ENCODE results near the gene ARNT2. TPM values are rescaled to one million over a fixed set of nuclear protein-coding genes. Genes with fewer than 3 reads are reported as not detected.

Gene ARNT2
- total RNA-seq, 4 donors from 2014 or later = 5.1 to 8.8 (median 6.8) TPM

- no peaks in the 10 kb centered on the region for H3K27me3 ChIP-seq
- peaks cover 0 to 6% (median 0%) of the 10 kb centered on the region in 3 donors for H3K36me3 ChIP-seq
- TF ChIP-seq EP300 (IDR thresholded peaks at IDR 0.05) = no peak
- no peak for TF ChIP-seq CTCF (IDR thresholded peaks at IDR 0.05)
- no peak for TF ChIP-seq POLR2A (IDR thresholded peaks at IDR 0.05)
- H3K27ac ChIP-seq = no peak overlapping the region
- H3K4me1 ChIP-seq = no peaks in the 10 kb centered on the region
- DNase-seq (ENCODE audit: low spot score in 2 of 2) = no peak
- WGBS, 2 donors = 87 to 93% methylated on average over 3 of the region's 3 CpGs
- H3K9me3 ChIP-seq = no peaks in the 10 kb centered on the region
- H3K4me3 ChIP-seq = no peak overlapping the region
Observed at GRCh38 chr15:80600626-80601025, 196.4 kb downstream of the ARNT2 start.

- H3K27me3 ChIP-seq = no peaks in the 10 kb centered on the region
- no peaks in the 10 kb centered on the region for H3K4me1 ChIP-seq
- DNase-seq (ENCODE audit: low spot score in 2 of 2) = no peak
- H3K27ac ChIP-seq = no peak overlapping the region
- no peaks in the 10 kb centered on the region for H3K9me3 ChIP-seq
- peaks cover 0 to 6% (median 0%) of the 10 kb centered on the region in 3 donors for H3K36me3 ChIP-seq
- no peak overlapping the region for H3K4me3 ChIP-seq
- no peak for TF ChIP-seq CTCF (IDR thresholded peaks at IDR 0.05)
- no peak for TF ChIP-seq EP300 (IDR thresholded peaks at IDR 0.05)
- TF ChIP-seq POLR2A (IDR thresholded peaks at IDR 0.05) = no peak
- WGBS, 2 donors = 82 to 85% methylated on average over 4 of the region's 4 CpGs
Observed at GRCh38 chr15:80601256-80601655, 197.1 kb downstream of the ARNT2 start.

- Histone ChIP-seq H3K9me3 (no peaks in the 10 kb centered on the region), H3K4me1 (peaks cover 0 to 16% (median 5%) of the 10 kb centered on the region in 4 donors), H3K36me3 (no peaks in the 10 kb centered on the region), H3K4me3 (no peak overlapping the region), H3K27ac (no peak overlapping the region), H3K27me3 (no peaks in the 10 kb centered on the region)
- 88 to 89% methylated on average over 14 of the region's 14 CpGs for WGBS, 2 donors
- TF ChIP-seq POLR2A (IDR thresholded peaks at IDR 0.05) = no peak
- TF ChIP-seq EP300 (IDR thresholded peaks at IDR 0.05) = no peak
- no peak for TF ChIP-seq CTCF (IDR thresholded peaks at IDR 0.05)
- no peak for DNase-seq (ENCODE audit: low spot score in 2 of 2)
Observed at GRCh38 chr15:80604583-80605575, 200.7 kb downstream of the ARNT2 start.

GRCh38 chr15:80605591-80606150 lies 201.5 kb downstream of the ARNT2 start:
- Histone ChIP-seq H3K4me1 (peaks cover 0 to 16% (median 5%) of the 10 kb centered on the region in 4 donors), H3K4me3 (no peak overlapping the region), H3K9me3 (no peaks in the 10 kb centered on the region), H3K27ac (no peak overlapping the region), H3K27me3 (no peaks in the 10 kb centered on the region), H3K36me3 (no peaks in the 10 kb centered on the region)
- 85 to 94% methylated on average over 6 of the region's 6 CpGs for WGBS, 2 donors
- TF ChIP-seq POLR2A (IDR thresholded peaks at IDR 0.05) (no peak), CTCF (IDR thresholded peaks at IDR 0.05) (no peak), EP300 (IDR thresholded peaks at IDR 0.05) (no peak)
- no peak for DNase-seq (ENCODE audit: low spot score in 2 of 2)
